ENCODE measurements around the gene SLC35F5. TPM values are rescaled to one million over a fixed set of nuclear protein-coding genes. Genes with fewer than 3 reads are reported as not detected.
A peak's percentile ranks its signal among the peaks of the same experiment; 100 is the strongest.

SLC35F5 gene
- total and polyA plus RNA-seq, 2 of the 13 experiments (the other 11 are each of a cell fraction or from before 2014, with no cell fraction given), result 139 to 174 TPM

- peak; percentile 55 for TF ChIP-seq ZBTB43 (CRISPR knock-in tag; conservative IDR thresholded peaks at IDR 0.05)
- 0 out of 2 replicates have a peak, but pooled peaks have one; percentile 30 for TF ChIP-seq SNAPC5 (CRISPR knock-in tag; IDR thresholded peaks at IDR 0.05; ENCODE audit: borderline replicate concordance)
- peak; percentile 94 for TF ChIP-seq KDM5A (IDR thresholded peaks at IDR 0.05; ENCODE audit: borderline replicate concordance, low read length)
- TF ChIP-seq NR0B2 (CRISPR knock-in tag; IDR thresholded peaks at IDR 0.05), result peak; percentile 94
- no peak for TF ChIP-seq EHMT2 (IDR thresholded peaks at IDR 0.05; ENCODE audit: borderline replicate concordance, low read depth, low read length)
- peak; percentile 98 for TF ChIP-seq ZNF788 (CRISPR knock-in tag; IDR thresholded peaks at IDR 0.05; ENCODE audit: borderline replicate concordance)
- peak; percentile 82 for TF ChIP-seq PITX1 (CRISPR knock-in tag; IDR thresholded peaks at IDR 0.05)
- peak; percentile 50 for TF ChIP-seq GLI4 (CRISPR knock-in tag; IDR thresholded peaks at IDR 0.05; ENCODE audit: borderline replicate concordance)
- no peak; the same call in none of the 2 replicates for TF ChIP-seq ZNF343 (CRISPR knock-in tag; IDR thresholded peaks at IDR 0.05)
- TF ChIP-seq KDM4B (CRISPR knock-in tag; IDR thresholded peaks at IDR 0.05), result peak; percentile 72; the same call in 1 of the 2 replicates
- TF ChIP-seq TEF (CRISPR knock-in tag; IDR thresholded peaks at IDR 0.05), result no peak
- TF ChIP-seq DNMT3B (CRISPR knock-in tag; conservative IDR thresholded peaks at IDR 0.05), result no peak
- 0 out of 2 replicates have a peak, but pooled peaks have one; percentile 55 for TF ChIP-seq RARG (CRISPR knock-in tag; IDR thresholded peaks at IDR 0.05; ENCODE audit: low read depth)
- peak; percentile 87; the same call in 1 of the 2 replicates for TF ChIP-seq ZBTB7A (CRISPR knock-in tag; IDR thresholded peaks at IDR 0.05)
- no peak; the same call in 1 of the 2 replicates for TF ChIP-seq MATR3 (CRISPR knock-in tag; IDR thresholded peaks at IDR 0.05)
- TF ChIP-seq SAP130 (CRISPR knock-in tag; IDR thresholded peaks at IDR 0.05; ENCODE audit: low read depth), result peak; percentile 96
- peak; percentile 81; the same call in 1 of the 2 replicates for TF ChIP-seq NR3C1 (CRISPR knock-in tag; IDR thresholded peaks at IDR 0.05)
- TF ChIP-seq TSC22D2 (CRISPR knock-in tag; IDR thresholded peaks at IDR 0.05; ENCODE audit: borderline replicate concordance), result peak; percentile 89; the same call in 1 of the 2 replicates
- peak; percentile 88 for TF ChIP-seq SP5 (CRISPR knock-in tag; IDR thresholded peaks at IDR 0.05; ENCODE audit: borderline replicate concordance, low read depth)
- TF ChIP-seq MTERF4 (CRISPR knock-in tag; IDR thresholded peaks at IDR 0.05), result no peak; the same call in 1 of the 2 replicates
- no peak for TF ChIP-seq MTA3 (CRISPR knock-in tag; IDR thresholded peaks at IDR 0.05)
- peak; percentile 48; the same call in 1 of the 2 replicates for TF ChIP-seq SOX5 (CRISPR knock-in tag; IDR thresholded peaks at IDR 0.05; ENCODE audit: borderline replicate concordance)
Observed at GRCh38 chr2:113756355-113757137, at the start of gene SLC35F5 (continued).
